DMS53 (cell line): ENCODE measurements around the gene NKAIN4.

ENCODE experiments used
- DNase-seq: peaks from one replicate; lab custom pipeline; 2025; lab: John Stamatoyannopoulos, UW

NKAIN4 gene

GRCh38 chr20:63192721-63193120 lies 61.5 kb downstream of the NKAIN4 start:
- no peak for DNase-seq

- DNase-seq = peak; percentile 97
Observed at GRCh38 chr20:63191400-63191799, 62.9 kb downstream of the NKAIN4 start.

- no peak for DNase-seq
Observed at GRCh38 chr20:63190828-63191227, 63.4 kb downstream of the NKAIN4 start.
